GM12878 (cell line): Measurements from ENCODE around the gene GNAT3. TPM values are rescaled to one million over a fixed set of nuclear protein-coding genes. Genes with fewer than 3 reads are reported as not detected.
A peak's percentile ranks its signal among the peaks of the same experiment; 100 is the strongest.

Experiments used
- ATAC-seq: fragments of 200-7000 bp; cut with Tn5 transposase; 3 replicates; pipeline ENCODE4 v1.9.1; 2020; ENCODE audit warnings: mild to moderate bottlenecking, moderate library complexity
- BruUV-seq: library from RNA; stranded (reverse); fragments of 400-500 nt; replicated peaks from 2 replicates; lab custom pipeline; 2021; lab: Mats Ljungman, UMichigan
- CTCF ChIA-PET: fragments of 300-600 bp; sonication (Branson Sonifier 250); formaldehyde crosslinking; extraction: SDS; loops from one replicate; lab custom pipeline; 2021; ENCODE audit warnings: inconsistent platforms; lab: Yijun Ruan, JAX
- POLR2A ChIA-PET: fragments of 350-600 bp; formaldehyde crosslinking; extraction: SDS; loops from one replicate; lab custom pipeline; 2021; ENCODE audit warnings: inconsistent platforms; lab: Charles Lee
- RAD21 ChIA-PET: fragments of 300-600 bp; sonication (Branson Sonifier 250); formaldehyde crosslinking; loops from one replicate; lab custom pipeline; 2023; ENCODE audit warnings: antibody characterized with exemption; ENCODE audit not compliant: unreplicated experiment; lab: Charles Lee
- SMC1A ChIA-PET: fragments of 300-600 bp; sonication (Branson Sonifier 250); formaldehyde crosslinking; loops from one replicate; lab custom pipeline; 2023; ENCODE audit not compliant: unreplicated experiment, uncharacterized antibody; lab: Charles Lee
- DNase-seq: peaks from one replicate; pipeline ENCODE4 v3.0.0-alpha.2; 2011; ENCODE audit warnings: low read depth, low spot score
- FAIRE-seq: peaks from 3 replicates; lab custom pipeline; 2011; peaks lifted over from hg19 to GRCh38; lab: Jason Lieb, UNC
- H2AFZ ChIP-seq: 2 replicates; pipeline ENCODE4 v1.6.0; 2011; ENCODE audit warnings: low read depth, low read length, control low read depth; ENCODE audit not compliant: control insufficient read depth
- H3K27ac ChIP-seq: 2 replicates; pipeline ENCODE4 v1.5.1; 2011; ENCODE audit warnings: control low read depth; ENCODE audit not compliant: control insufficient read depth, insufficient read depth
- H3K27me3 ChIP-seq, 2 experiments: replicated peaks in 1 of 2; 2 replicates each; pipeline versions ENCODE4 v1.6.0 to v1.6.1; 2011; ENCODE audit warnings: low read length in 1 of 2; ENCODE audit not compliant: control insufficient read depth in 2 of 2, insufficient read depth in 2 of 2
- H3K36me3 ChIP-seq, 2 experiments: 2 replicates each; pipeline ENCODE4 v1.5.1; 2011; ENCODE audit warnings: low read length in 1 of 2; ENCODE audit not compliant: control insufficient read depth in 2 of 2, insufficient read depth in 2 of 2
- H3K4me1 ChIP-seq: 2 replicates; pipeline ENCODE4 v1.6.1; 2011; ENCODE audit warnings: mild to moderate bottlenecking, low read length, moderate library complexity, mixed read lengths; ENCODE audit not compliant: control insufficient read depth, insufficient read depth
- H3K4me2 ChIP-seq: 2 replicates; pipeline ENCODE4 v1.6.0; 2011; ENCODE audit warnings: control low read depth; ENCODE audit not compliant: control insufficient read depth, insufficient read depth
- H3K4me3 ChIP-seq: fragments of 200-600 bp; sonication (generic); 2 replicates; pipeline ENCODE4 v1.5.1; 2016
- H3K79me2 ChIP-seq: 2 replicates; pipeline ENCODE4 v1.6.0; 2011; ENCODE audit warnings: low read length; ENCODE audit not compliant: control insufficient read depth, insufficient read depth
- H3K9ac ChIP-seq: 2 replicates; pipeline ENCODE4 v1.8.0; 2011; ENCODE audit warnings: low read length, control low read depth, mixed read lengths; ENCODE audit not compliant: control insufficient read depth, insufficient read depth
- H3K9me3 ChIP-seq: replicated peaks from 3 replicates; pipeline ENCODE4 v1.5.1; 2011; ENCODE audit warnings: mild to moderate bottlenecking, low read length; ENCODE audit not compliant: control insufficient read depth, insufficient read depth
- H4K20me1 ChIP-seq: 2 replicates; pipeline ENCODE4 v1.6.0; 2011; ENCODE audit not compliant: control insufficient read depth, insufficient read depth
- CEBPB ChIP-seq, 2 experiments: fragments of 150-350 bp in 1 of 2; IDR thresholded peaks; 2 replicates each; pipeline ENCODE4 v1.6.1; 2012 to 2014; ENCODE audit warnings: low read depth in 2 of 2, low read length in 2 of 2, borderline replicate concordance in 1 of 2, inconsistent platforms in 1 of 2
- CREM ChIP-seq: IDR thresholded peaks from 2 replicates; pipeline ENCODE4 v1.6.1; 2014; ENCODE audit warnings: antibody characterized with exemption, low read depth
- EED ChIP-seq: sonication (generic); IDR thresholded peaks from 2 replicates; pipeline ENCODE4 v1.6.1; 2016; ENCODE audit warnings: antibody characterized with exemption, low read depth
- ETV6 ChIP-seq, 2 experiments: fragments of 450-650 bp in 1 of 2; IDR thresholded peaks in 1 of 2; conservative IDR thresholded peaks in 1 of 2; 2 replicates each; pipeline ENCODE4 v1.6.1; 2014; ENCODE audit warnings: antibody characterized with exemption in 1 of 2, borderline replicate concordance in 1 of 2, low read depth in 1 of 2, mild to moderate bottlenecking in 1 of 2, moderate library complexity in 1 of 2
- FOXM1 ChIP-seq: IDR thresholded peaks from 2 replicates; pipeline ENCODE4 v1.6.1; 2012; ENCODE audit warnings: low read depth, mild to moderate bottlenecking, inconsistent platforms, low read length, moderate library complexity
- GABPA ChIP-seq: IDR thresholded peaks from 2 replicates; pipeline ENCODE4 v1.6.1; 2014; ENCODE audit warnings: antibody characterized with exemption, low read depth, mild to moderate bottlenecking, inconsistent platforms
- JUNB ChIP-seq: IDR thresholded peaks from 2 replicates; pipeline ENCODE4 v1.6.1; 2016; ENCODE audit warnings: antibody characterized with exemption, mild to moderate bottlenecking
- MEF2A ChIP-seq: IDR thresholded peaks from 2 replicates; pipeline ENCODE4 v1.6.1; 2011; ENCODE audit warnings: low read depth, mild to moderate bottlenecking, low read length, moderate library complexity; ENCODE audit not compliant: insufficient read depth
- NFIC ChIP-seq: IDR thresholded peaks from 2 replicates; pipeline ENCODE4 v1.6.1; 2012; ENCODE audit warnings: low read depth, mild to moderate bottlenecking, inconsistent platforms, low read length, moderate library complexity
- RFX5 ChIP-seq: IDR thresholded peaks from 2 replicates; pipeline ENCODE4 v1.6.1; 2011; ENCODE audit warnings: low read depth, low read length, improper control_type of control experiment
- RUNX3 ChIP-seq: IDR thresholded peaks from 2 replicates; pipeline ENCODE4 v1.6.1; 2012; ENCODE audit warnings: low read length, inconsistent platforms
- SMC3 ChIP-seq: IDR thresholded peaks from 2 replicates; pipeline ENCODE4 v1.6.1; 2011; ENCODE audit warnings: low read length, improper control_type of control experiment, borderline replicate concordance
- ZBED1 ChIP-seq: IDR thresholded peaks from 2 replicates; pipeline ENCODE4 v1.6.1; 2016; ENCODE audit warnings: borderline replicate concordance
- WGBS: methylation state at CpG from one replicate; pipeline ENCODE4 v1.1.6; 2016; ENCODE audit warnings: low lambda C conversion rate; ENCODE audit not compliant: insufficient replicate concordance, insufficient coverage; ENCODE audit errors: missing lambda C conversion rate; 5-methylcytosine and 5-hydroxymethylcytosine counted together
- in situ Hi-C: fragments of 300-500 bp; cut with MboI; formaldehyde crosslinking; loops from 9 replicates; pipeline ENCODE4 v1.14.3; 2018; ENCODE audit warnings: mixed read lengths
- intact Hi-C: fragments of 100-400 bp; cut with micrococcal nuclease; formaldehyde crosslinking; loops from one replicate; pipeline ENCODE4 v1.14.2; 2022; ENCODE audit not compliant: unreplicated experiment
- polyA plus RNA-seq, 11 experiments: library from polyadenylated mRNA; depleted of rRNA in 4 of 11; unstranded in 6 of 11; stranded (reverse) in 5 of 11; fragments of >200 nt; fragmentation: Nextera tagmentation in 4 of 11; fragmentation: Illumina TruSeq in 1 of 11; extraction: Ambion mirVana in 4 of 11; extraction: Trizol in 1 of 11; gene quantifications; 1 replicate in 1 of 11; 2 replicates in 10 of 11; pipeline versions ENCODE4 v1.2.1 to v1.2.3, GENCODE V29; 2011 to 2016; ENCODE audit warnings: inconsistent platforms in 2 of 11, missing spikeins in 2 of 11, low read depth in 1 of 11
- total RNA-seq, 4 experiments: library from RNA; depleted of rRNA in 3 of 4; stranded (reverse); fragments of >200 nt in 3 of 4; fragmentation: Illumina TruSeq in 1 of 4; extraction: Trizol in 1 of 4; gene quantifications; 2 replicates each; pipeline versions ENCODE4 v1.2.1 to v1.2.3, GENCODE V29; 2013 to 2021
- TF ChIP-seq, protein P1 (sequence below): fragments of 450-650 bp; IDR thresholded peaks from 2 replicates; pipeline ENCODE4 v1.6.1; 2017; ENCODE audit warnings: mild to moderate bottlenecking, low read depth, inconsistent platforms; ENCODE audit not compliant: poor library complexity, severe bottlenecking

Gene GNAT3
- total and polyA plus RNA-seq, 10 of the 15 experiments (the other 5 are each of a cell fraction or from before 2014, with no cell fraction given): 1.7 to 8.3 (median 5.8) TPM; not detected in 1

GRCh38 chr7:80499350-80499953 lies 12.4 kb downstream of the GNAT3 start:
- Histone ChIP-seq H4K20me1 (no peaks in the 10 kb centered on the region), H3K4me1 (no peaks in the 10 kb centered on the region), H3K36me3 (no peaks in the 10 kb centered on the region), H3K9ac (no peak overlapping the region), H3K27me3 (no peaks in the 10 kb centered on the region), H3K4me3 (no peak overlapping the region), H3K27ac (no peak overlapping the region), H2AFZ (no peak overlapping the region), H3K4me2 (no peak overlapping the region), H3K9me3 (no peaks in the 10 kb centered on the region), H3K79me2 (no peaks in the 10 kb centered on the region)
- RAD21 ChIA-PET: no interaction called here
- intact Hi-C loops (no loop called here), in situ Hi-C loops (no loop called here)
- POLR2A ChIA-PET: no interaction called here
- BruUV-seq: no TSS peak
- CTCF ChIA-PET: no interaction called here
- FAIRE-seq (no peak), DNase-seq (no peak), ATAC-seq (no peak)
- SMC1A ChIA-PET: no interaction called here
- TF ChIP-seq EED: peak; percentile 51
- no peak for TF ChIP-seq SMC3
- TF ChIP-seq GABPA: no peak
- WGBS: 96% methylated on average over 1 of the region's 1 CpG

GRCh38 chr7:80498481-80499349 lies 13.1 kb downstream of the GNAT3 start:
- intact Hi-C loops (no loop called here), in situ Hi-C loops (no loop called here)
- no peak overlapping the region for H3K27ac ChIP-seq
- no peak overlapping the region for H3K4me3 ChIP-seq
- H2AFZ ChIP-seq: no peak overlapping the region
- CTCF ChIA-PET: no interaction called here
- H3K4me2 ChIP-seq: no peak overlapping the region
- RAD21 ChIA-PET: no interaction called here
- 55% methylated on average over 4 of the region's 4 CpGs for WGBS
- ATAC-seq (peak; percentile 22; the same call in 1 of the 3 replicates), FAIRE-seq (no peak), DNase-seq (no peak)
- no peaks in the 10 kb centered on the region for H3K79me2 ChIP-seq
- H4K20me1 ChIP-seq: no peaks in the 10 kb centered on the region
- H3K36me3 ChIP-seq: no peaks in the 10 kb centered on the region
- H3K4me1 ChIP-seq: no peaks in the 10 kb centered on the region
- BruUV-seq: no TSS peak
- no peak overlapping the region for H3K9ac ChIP-seq
- POLR2A ChIA-PET: no interaction called here
- no peaks in the 10 kb centered on the region for H3K27me3 ChIP-seq
- SMC1A ChIA-PET: no interaction called here
- H3K9me3 ChIP-seq: no peaks in the 10 kb centered on the region
- TF ChIP-seq ZBED1 (peak; percentile 67; the same call in 1 of the 2 replicates), CREM (peak; percentile 81), CEBPB (IDR thresholded peaks at IDR 0.05; ENCODE audit: borderline replicate concordance in 1 of 2, low read depth in 2 of 2, low read length in 2 of 2) (peak in 1 of 2 experiments; percentile 38; a peak in 1 of 4 replicates), FOXM1 (peak; percentile 75; the same call in 1 of the 2 replicates), RUNX3 (peak; percentile 78; the same call in 1 of the 2 replicates), RFX5 (no peak), ETV6 (conservative IDR thresholded peaks at IDR 0.05 in 1 of 2, IDR thresholded peaks at IDR 0.05 in 1 of 2; ENCODE audit: borderline replicate concordance in 1 of 2, low read depth in 1 of 2) (0 out of 4 replicates have a peak, but pooled peaks of 1 of the 2 experiments have one; percentile 48), NFIC (peak; percentile 92; the same call in 1 of the 2 replicates), MEF2A (0 out of 2 replicates have a peak, but pooled peaks have one; percentile 9), JUNB (peak; percentile 93)
- TF ChIP-seq, protein P1, sequence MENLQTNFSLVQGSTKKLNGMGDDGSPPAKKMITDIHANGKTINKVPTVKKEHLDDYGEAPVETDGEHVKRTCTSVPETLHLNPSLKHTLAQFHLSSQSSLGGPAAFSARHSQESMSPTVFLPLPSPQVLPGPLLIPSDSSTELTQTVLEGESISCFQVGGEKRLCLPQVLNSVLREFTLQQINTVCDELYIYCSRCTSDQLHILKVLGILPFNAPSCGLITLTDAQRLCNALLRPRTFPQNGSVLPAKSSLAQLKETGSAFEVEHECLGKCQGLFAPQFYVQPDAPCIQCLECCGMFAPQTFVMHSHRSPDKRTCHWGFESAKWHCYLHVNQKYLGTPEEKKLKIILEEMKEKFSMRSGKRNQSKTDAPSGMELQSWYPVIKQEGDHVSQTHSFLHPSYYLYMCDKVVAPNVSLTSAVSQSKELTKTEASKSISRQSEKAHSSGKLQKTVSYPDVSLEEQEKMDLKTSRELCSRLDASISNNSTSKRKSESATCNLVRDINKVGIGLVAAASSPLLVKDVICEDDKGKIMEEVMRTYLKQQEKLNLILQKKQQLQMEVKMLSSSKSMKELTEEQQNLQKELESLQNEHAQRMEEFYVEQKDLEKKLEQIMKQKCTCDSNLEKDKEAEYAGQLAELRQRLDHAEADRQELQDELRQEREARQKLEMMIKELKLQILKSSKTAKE: no peak
